OCI-LY7 (cell line): ENCODE data around the gene DUSP15. TPM values are rescaled to one million over a fixed set of nuclear protein-coding genes. Genes with fewer than 3 reads are reported as not detected.
A peak's percentile ranks its signal among the peaks of the same experiment; 100 is the strongest.

Source experiments
- BruUV-seq: library from RNA; stranded (reverse); fragments of 400-500 nt; replicated peaks from 2 replicates; lab custom pipeline; 2021; lab: Mats Ljungman, UMichigan
- CTCF ChIA-PET: fragments of 300-600 bp; sonication (Branson Sonifier 250); formaldehyde crosslinking; loops from one replicate; lab custom pipeline; 2022; ENCODE audit warnings: antibody characterized with exemption; ENCODE audit not compliant: unreplicated experiment; lab: Charles Lee
- POLR2A ChIA-PET: fragments of 300-600 bp; sonication (Branson Sonifier 250); formaldehyde crosslinking; loops from one replicate; lab custom pipeline; 2022; ENCODE audit warnings: antibody characterized with exemption; lab: Charles Lee
- DNase-seq: peaks from one replicate; pipeline ENCODE4 v3.0.0-alpha.2; 2015; ENCODE audit warnings: low spot score
- H2AFZ ChIP-seq: fragments of 200-600 bp; sonication (generic), shearing (Covaris generic); 2 replicates; pipeline ENCODE4 v1.6.1; 2014; ENCODE audit warnings: mild to moderate bottlenecking, antibody characterized with exemption, low read length, moderate library complexity
- H3K27ac ChIP-seq: fragments of 200-600 bp; sonication (generic); 2 replicates; pipeline ENCODE4 v1.5.1; 2014; ENCODE audit warnings: mixed run types, low read depth, mild to moderate bottlenecking, moderate library complexity, low read length, inconsistent platforms; ENCODE audit not compliant: poor library complexity, severe bottlenecking
- H3K36me3 ChIP-seq: fragments of 200-600 bp; sonication (generic); 2 replicates; pipeline ENCODE4 v1.6.1; 2014; ENCODE audit warnings: mild to moderate bottlenecking, antibody characterized with exemption, low read length, moderate library complexity, mixed read lengths; ENCODE audit not compliant: insufficient read depth
- H3K4me1 ChIP-seq: fragments of 200-600 bp; sonication (generic); 2 replicates; pipeline ENCODE4 v1.5.1; 2014; ENCODE audit warnings: mild to moderate bottlenecking, low read length; ENCODE audit not compliant: insufficient read depth, poor library complexity, severe bottlenecking
- H3K4me2 ChIP-seq: fragments of 200-600 bp; sonication (generic); 2 replicates; pipeline ENCODE4 v1.6.1; 2014; ENCODE audit warnings: mild to moderate bottlenecking, low read length
- H3K4me3 ChIP-seq: fragments of 200-600 bp; sonication (generic); 2 replicates; pipeline ENCODE4 v1.5.1; 2014; ENCODE audit warnings: mild to moderate bottlenecking, low read depth, low read length; ENCODE audit not compliant: poor library complexity, severe bottlenecking
- H3K79me2 ChIP-seq: fragments of 200-600 bp; sonication (generic); 2 replicates; pipeline ENCODE4 v1.6.1; 2016; ENCODE audit warnings: low read depth, mild to moderate bottlenecking, low read length, moderate library complexity, mixed read lengths; ENCODE audit not compliant: insufficient read depth
- H3K9me2 ChIP-seq: fragments of 200-600 bp; sonication (generic); 2 replicates; pipeline ENCODE4 v1.6.1; 2016; ENCODE audit warnings: mild to moderate bottlenecking, low read length, mixed read lengths; ENCODE audit not compliant: insufficient read depth
- H3K9me3 ChIP-seq: fragments of 200-600 bp; sonication (generic); 2 replicates; pipeline ENCODE4 v1.6.1; 2014; ENCODE audit warnings: mild to moderate bottlenecking, mixed run types, low read length, mixed read lengths
- H4K20me1 ChIP-seq: fragments of 200-600 bp; sonication (generic); 2 replicates; pipeline ENCODE4 v1.6.1; 2014; ENCODE audit warnings: mild to moderate bottlenecking, antibody characterized with exemption, low read length, moderate library complexity, mixed read lengths; ENCODE audit not compliant: insufficient read depth
- EZH2phosphoT487 ChIP-seq: fragments of 200-600 bp; sonication (generic); IDR thresholded peaks from 2 replicates; pipeline ENCODE4 v1.6.1; 2018; ENCODE audit warnings: low read depth, borderline replicate concordance, mild to moderate bottlenecking, mixed run types, antibody characterized with exemption, low read length, moderate library complexity, mixed read lengths
- intact Hi-C: fragments of 100-400 bp; cut with micrococcal nuclease; formaldehyde crosslinking; loops from one replicate; pipeline ENCODE4 v1.10.0; 2022; ENCODE audit not compliant: unreplicated experiment
- total RNA-seq, 2 experiments: library from RNA; depleted of rRNA in 1 of 2; stranded (reverse); fragments of >200 nt in 1 of 2; shearing (Covaris generic) in 1 of 2; gene quantifications; 2 replicates each; pipeline ENCODE4 v1.2.3, GENCODE V29; 2014 to 2022
- TF ChIP-seq, protein P1 (sequence below): fragments of 200-600 bp; sonication (generic); conservative IDR thresholded peaks from 2 replicates; pipeline ENCODE4 v1.5.1; 2014; ENCODE audit warnings: mild to moderate bottlenecking, antibody characterized with exemption, low read length, moderate library complexity, mixed read lengths

DUSP15 gene
- total RNA-seq, 2 experiments from 2014 or later, result 0.19 to 0.61 TPM

- Histone ChIP-seq H3K27ac (no peak overlapping the region), H3K36me3 (no peaks in the 10 kb centered on the region), H3K4me1 (no peaks in the 10 kb centered on the region), H3K4me2 (no peak overlapping the region), H3K9me2 (no peaks in the 10 kb centered on the region), H3K4me3 (no peak overlapping the region), H3K9me3 (no peaks in the 10 kb centered on the region), H4K20me1 (no peaks in the 10 kb centered on the region), H2AFZ (no peak overlapping the region), H3K79me2 (no peaks in the 10 kb centered on the region)
- POLR2A ChIA-PET, result interaction anchor here (0.6 kb wide), 1 partner anchor 1379 kb away, joined by 5 read pairs; no protein-coding TSS in a partner anchor
- intact Hi-C loops, result loop anchor here (1.0 to 10.0 kb wide), 2 partner anchors 23 to 631 kb away; no protein-coding TSS in a partner anchor
- no peak for DNase-seq
- CTCF ChIA-PET, result interaction anchor here (1.1 kb wide), 1 partner anchor 23 kb away, joined by 3 read pairs; no protein-coding TSS in a partner anchor
- TF ChIP-seq, protein P1, sequence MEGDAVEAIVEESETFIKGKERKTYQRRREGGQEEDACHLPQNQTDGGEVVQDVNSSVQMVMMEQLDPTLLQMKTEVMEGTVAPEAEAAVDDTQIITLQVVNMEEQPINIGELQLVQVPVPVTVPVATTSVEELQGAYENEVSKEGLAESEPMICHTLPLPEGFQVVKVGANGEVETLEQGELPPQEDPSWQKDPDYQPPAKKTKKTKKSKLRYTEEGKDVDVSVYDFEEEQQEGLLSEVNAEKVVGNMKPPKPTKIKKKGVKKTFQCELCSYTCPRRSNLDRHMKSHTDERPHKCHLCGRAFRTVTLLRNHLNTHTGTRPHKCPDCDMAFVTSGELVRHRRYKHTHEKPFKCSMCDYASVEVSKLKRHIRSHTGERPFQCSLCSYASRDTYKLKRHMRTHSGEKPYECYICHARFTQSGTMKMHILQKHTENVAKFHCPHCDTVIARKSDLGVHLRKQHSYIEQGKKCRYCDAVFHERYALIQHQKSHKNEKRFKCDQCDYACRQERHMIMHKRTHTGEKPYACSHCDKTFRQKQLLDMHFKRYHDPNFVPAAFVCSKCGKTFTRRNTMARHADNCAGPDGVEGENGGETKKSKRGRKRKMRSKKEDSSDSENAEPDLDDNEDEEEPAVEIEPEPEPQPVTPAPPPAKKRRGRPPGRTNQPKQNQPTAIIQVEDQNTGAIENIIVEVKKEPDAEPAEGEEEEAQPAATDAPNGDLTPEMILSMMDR, result no peak
- TF ChIP-seq EZH2phosphoT487, result no peak
- no TSS peak for BruUV-seq
Measured at GRCh38 chr20:31823360-31824124, 46.8 kb downstream of the DUSP15 start.

GRCh38 chr20:31822421-31823330 lies 47.7 kb downstream of the DUSP15 start:
- TF ChIP-seq EZH2phosphoT487, result no peak
- TF ChIP-seq, protein P1, result peak; percentile 98
- no peaks in the 10 kb centered on the region for H3K36me3 ChIP-seq

More at GRCh38 chr20:31822421-31823330, 47.7 kb downstream of the DUSP15 start:
- H3K4me3 ChIP-seq, result no peak overlapping the region
- CTCF ChIA-PET, result interaction anchor here (0.5 to 1.1 kb wide), 2 partner anchors 24 to 268 kb away, joined by 3 read pairs; no protein-coding TSS in a partner anchor
- no peak overlapping the region for H3K27ac ChIP-seq
- no peak overlapping the region for H3K4me2 ChIP-seq
- no peaks in the 10 kb centered on the region for H3K9me2 ChIP-seq
- H3K79me2 ChIP-seq, result no peaks in the 10 kb centered on the region
- no peaks in the 10 kb centered on the region for H3K4me1 ChIP-seq
- H2AFZ ChIP-seq, result no peak overlapping the region
- intact Hi-C loops, result loop anchor here (1.0 to 10.0 kb wide), 2 partner anchors 24 to 632 kb away; no protein-coding TSS in a partner anchor
- H3K9me3 ChIP-seq, result no peaks in the 10 kb centered on the region
- POLR2A ChIA-PET, result interaction anchor here (0.6 kb wide), 1 partner anchor 1380 kb away, joined by 5 read pairs; no protein-coding TSS in a partner anchor
- no peaks in the 10 kb centered on the region for H4K20me1 ChIP-seq
- peak; percentile 72 for DNase-seq
- BruUV-seq, result no TSS peak
